Cardiac septum (tissue), 1 donor: ENCODE results near the gene GAL3ST3. TPM values are rescaled to one million over a fixed set of nuclear protein-coding genes. Genes with fewer than 3 reads are reported as not detected.
"Not testable (repeated sequence)": the region's sequence is repeated elsewhere in the genome, so short reads cannot be mapped to it uniquely, and the experiment has no call there.

Source experiments
- DNase-seq: peaks from one replicate; pipeline ENCODE4 v3.0.0-alpha.2; 2020; ENCODE audit warnings: low spot score
- intact Hi-C: fragments of 100-400 bp; cut with DNase I; formaldehyde crosslinking; loops from one replicate; pipeline ENCODE4 v1.14.0; 2022
- total RNA-seq: library from RNA; stranded (reverse); fragmentation: NEBNext Ultra II Directional; extraction: Animal tissue kit (Norgen Biotek cat#: 25700); gene quantifications from one replicate; pipeline ENCODE4 v1.2.1, GENCODE V29; 2021
- donor health status: DM: no; HTN: no; CAD: no.

Gene GAL3ST3
- total RNA-seq, 1 donor from 2014 or later: 3.1 TPM

GRCh38 chr11:66050581-66051231 lies 1.7 kb upstream of the GAL3ST3 start:
- DNase-seq: no peak
- intact Hi-C loops: no loop called here

GRCh38 chr11:66047541-66048365 lies 1.2 kb downstream of the GAL3ST3 start:
- DNase-seq: no peak
- intact Hi-C loops: no loop called here

GRCh38 chr11:66046901-66047300 lies 2.1 kb downstream of the GAL3ST3 start:
- DNase-seq: no peak
- intact Hi-C loops: no loop called here

GRCh38 chr11:66045177-66045639 lies 3.8 kb downstream of the GAL3ST3 start:
- peak; percentile 88 for DNase-seq
- intact Hi-C loops: no loop called here

GRCh38 chr11:66044757-66045156 lies 4.2 kb downstream of the GAL3ST3 start:
- no peak for DNase-seq
- intact Hi-C loops: no loop called here

GRCh38 chr11:66042996-66043906 lies 5.7 kb downstream of the GAL3ST3 start:
- no peak for DNase-seq
- intact Hi-C loops: no loop called here

- no peak for DNase-seq
- intact Hi-C loops: no loop called here
Observed at GRCh38 chr11:66042227-66042995, 6.5 kb downstream of the GAL3ST3 start.

- intact Hi-C loops: no loop called here
- no peak for DNase-seq
Observed at GRCh38 chr11:66039765-66040164, 9.2 kb downstream of the GAL3ST3 start.

- intact Hi-C loops: no loop called here
- DNase-seq: no peak
Observed at GRCh38 chr11:66037327-66037726, 11.6 kb downstream of the GAL3ST3 start.

GRCh38 chr11:66036334-66036710 lies 12.6 kb downstream of the GAL3ST3 start:
- intact Hi-C loops: no loop called here
- no peak for DNase-seq

- no peak for DNase-seq
- intact Hi-C loops: no loop called here
Observed at GRCh38 chr11:66035653-66036333, 13.2 kb downstream of the GAL3ST3 start.

GRCh38 chr11:66032957-66033735 lies 15.8 kb downstream of the GAL3ST3 start:
- intact Hi-C loops: no loop called here

GRCh38 chr11:66026017-66026529 lies 22.9 kb downstream of the GAL3ST3 start, which contains the start of gene CATSPER1:
CATSPER1 (minus strand) TSS chr11:66026479; CDS start chr11:66026379, 100 bp downstream.
- intact Hi-C loops: no loop called here

More at GRCh38 chr11:66032957-66033735, 15.8 kb downstream of the GAL3ST3 start:
- no peak for DNase-seq

GRCh38 chr11:66023186-66023440 lies 25.8 kb downstream of the GAL3ST3 start:
- intact Hi-C loops: loop anchor here (2.0 kb wide), 1 partner anchor 34 kb away; no protein-coding TSS in a partner anchor

More at GRCh38 chr11:66026017-66026529, 22.9 kb downstream of the GAL3ST3 start, which contains the start of gene CATSPER1:
- DNase-seq: no peak

GRCh38 chr11:66022401-66023185 lies 26.4 kb downstream of the GAL3ST3 start:
- intact Hi-C loops: loop anchor here (2.0 kb wide), 1 partner anchor 34 kb away; no protein-coding TSS in a partner anchor
- peak; percentile 87 for DNase-seq

More at GRCh38 chr11:66023186-66023440, 25.8 kb downstream of the GAL3ST3 start:
- not testable (repeated sequence) for DNase-seq

- peak; percentile 82 for DNase-seq
- intact Hi-C loops: no loop called here
Observed at GRCh38 chr11:66020618-66021357, 28.2 kb downstream of the GAL3ST3 start.
